ENCODE data around the gene GRK4.

DNA sequence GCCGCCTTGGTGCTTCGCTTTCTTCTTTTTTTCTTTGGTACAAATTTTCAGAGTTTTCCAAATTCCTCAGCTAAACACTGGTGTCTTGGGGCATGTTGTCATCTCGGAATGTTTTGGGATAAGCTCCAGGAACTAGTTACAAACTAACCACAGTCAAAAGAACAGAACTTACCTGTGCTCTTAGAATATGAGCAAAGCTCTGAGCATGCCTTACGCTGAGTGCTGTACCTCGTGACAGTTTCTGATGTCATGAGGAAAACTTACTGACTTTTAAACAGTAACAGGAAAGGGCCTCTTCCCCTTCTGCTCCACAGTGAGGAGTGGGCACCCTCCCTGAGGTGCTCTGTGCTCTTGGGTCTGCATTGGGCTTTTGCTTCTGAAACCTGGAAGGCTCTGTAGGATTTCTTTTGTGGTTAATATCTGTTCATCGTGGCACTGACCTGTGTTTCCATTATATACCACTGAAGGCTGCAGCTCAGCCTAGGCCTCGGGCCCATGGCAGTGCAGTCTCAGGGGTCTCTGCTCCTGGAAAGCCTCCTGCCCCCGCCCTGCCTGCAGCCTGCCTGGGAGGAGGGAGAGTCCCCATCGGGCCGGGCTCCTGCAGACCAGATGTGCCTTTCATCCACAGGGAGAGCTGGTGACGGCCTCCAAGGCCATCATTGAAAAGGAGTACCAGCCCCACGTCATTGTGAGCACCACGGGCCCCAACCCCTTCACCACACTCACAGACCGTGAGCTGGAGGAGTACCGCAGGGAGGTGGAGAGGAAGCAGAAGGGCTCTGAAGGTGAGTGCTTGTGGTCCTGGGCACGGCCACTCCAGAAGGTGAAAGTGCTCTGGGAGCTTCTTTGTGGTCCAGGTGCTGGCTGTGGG lies 48.9 kb upstream of the GRK4 start:
- no peak for TF ChIP-seq RFX5 (IDR thresholded peaks at IDR 0.05; ENCODE audit: low read depth, low read length)
- TF ChIP-seq, protein P1, sequence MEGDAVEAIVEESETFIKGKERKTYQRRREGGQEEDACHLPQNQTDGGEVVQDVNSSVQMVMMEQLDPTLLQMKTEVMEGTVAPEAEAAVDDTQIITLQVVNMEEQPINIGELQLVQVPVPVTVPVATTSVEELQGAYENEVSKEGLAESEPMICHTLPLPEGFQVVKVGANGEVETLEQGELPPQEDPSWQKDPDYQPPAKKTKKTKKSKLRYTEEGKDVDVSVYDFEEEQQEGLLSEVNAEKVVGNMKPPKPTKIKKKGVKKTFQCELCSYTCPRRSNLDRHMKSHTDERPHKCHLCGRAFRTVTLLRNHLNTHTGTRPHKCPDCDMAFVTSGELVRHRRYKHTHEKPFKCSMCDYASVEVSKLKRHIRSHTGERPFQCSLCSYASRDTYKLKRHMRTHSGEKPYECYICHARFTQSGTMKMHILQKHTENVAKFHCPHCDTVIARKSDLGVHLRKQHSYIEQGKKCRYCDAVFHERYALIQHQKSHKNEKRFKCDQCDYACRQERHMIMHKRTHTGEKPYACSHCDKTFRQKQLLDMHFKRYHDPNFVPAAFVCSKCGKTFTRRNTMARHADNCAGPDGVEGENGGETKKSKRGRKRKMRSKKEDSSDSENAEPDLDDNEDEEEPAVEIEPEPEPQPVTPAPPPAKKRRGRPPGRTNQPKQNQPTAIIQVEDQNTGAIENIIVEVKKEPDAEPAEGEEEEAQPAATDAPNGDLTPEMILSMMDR (conservative IDR thresholded peaks at IDR 0.05; ENCODE audit: low read depth, low read length) = no peak
- no peak for TF ChIP-seq NFE2L2 (IDR thresholded peaks at IDR 0.05; ENCODE audit: low read depth, low read length)
- TF ChIP-seq BHLHE40 (IDR thresholded peaks at IDR 0.05; ENCODE audit: low read depth, low read length) = no peak
- no peak for TF ChIP-seq MAZ (IDR thresholded peaks at IDR 0.05; ENCODE audit: borderline replicate concordance, low read depth, low read length)
- TF ChIP-seq CEBPB (IDR thresholded peaks at IDR 0.05; ENCODE audit: low read depth, low read length) = no peak
- TF ChIP-seq FOS (IDR thresholded peaks at IDR 0.05; ENCODE audit: low read depth, low read length) = no peak
